Retinal pigment epithelial cell (primary cell): ENCODE data around the gene OR2A25.
"Not testable (repeated sequence)": the region's sequence is repeated elsewhere in the genome, so short reads cannot be mapped to it uniquely, and the experiment has no call there.

ENCODE experiments used
- DNase-seq: peaks from one replicate; pipeline ENCODE4 v3.0.0-alpha.2; 2010; ENCODE audit warnings: low read depth
- H3K4me3 ChIP-seq: 2 replicates; pipeline ENCODE4 v1.5.1; 2011; ENCODE audit warnings: mild to moderate bottlenecking, low read length, control low read depth, moderate library complexity
- CTCF ChIP-seq: conservative IDR thresholded peaks from 2 replicates; pipeline ENCODE4 v1.5.1; 2011; ENCODE audit warnings: low read depth, low read length, control low read depth, inconsistent platforms

OR2A25 gene

GRCh38 chr7:144037414-144038035 is 32.1 kb upstream of the OR2A25 start:
- no peak for DNase-seq
- no peak for TF ChIP-seq CTCF

GRCh38 chr7:144038887-144039286 is 30.7 kb upstream of the OR2A25 start:
- H3K4me3 ChIP-seq = no peak overlapping the region
- no peak for DNase-seq
- TF ChIP-seq CTCF = no peak

More at GRCh38 chr7:144037414-144038035, 32.1 kb upstream of the OR2A25 start:
- H3K4me3 ChIP-seq = no peak overlapping the region

- H3K4me3 ChIP-seq = no peak within 1 kb of the TSS
- DNase-seq = no peak
- no peak for TF ChIP-seq CTCF
Observed at GRCh38 chr7:144048648-144049047, 21.0 kb upstream of the OR2A25 start, which contains the start of gene OR2A5. OR2A5 (plus strand) TSS chr7:144048948; CDS start chr7:144050402, 1,454 bp downstream.

GRCh38 chr7:144049491-144049890 is 20.1 kb upstream of the OR2A25 start:
- no peak overlapping the region for H3K4me3 ChIP-seq
- no peak for TF ChIP-seq CTCF
- DNase-seq = no peak

GRCh38 chr7:144050093-144050492 is 19.5 kb upstream of the OR2A25 start:
- peak; percentile 31 for DNase-seq
- no peak for TF ChIP-seq CTCF
- H3K4me3 ChIP-seq = no peak overlapping the region

GRCh38 chr7:144050884-144051283 is 18.7 kb upstream of the OR2A25 start:
- H3K4me3 ChIP-seq, DNase-seq: not testable (repeated sequence)

- no peak overlapping the region for H3K4me3 ChIP-seq
- DNase-seq = no peak
- TF ChIP-seq CTCF = no peak
Observed at GRCh38 chr7:144057954-144058353, 11.7 kb upstream of the OR2A25 start.
